ENCODE measurements around the gene PCDHA4. TPM values are rescaled to one million over a fixed set of nuclear protein-coding genes. Genes with fewer than 3 reads are reported as not detected.
"Not testable (repeated sequence)": the region's sequence is repeated elsewhere in the genome, so short reads cannot be mapped to it uniquely, and the experiment has no call there.

Gene PCDHA4
- polyA plus RNA-seq, 1 of the 3 experiments (the other 2 are of a cell fraction): 1.2 TPM

GRCh38 chr5:140794595-140795258 is 12.1 kb upstream of the PCDHA4 start, which contains the start of gene PCDHA2:
Gene PCDHA2 (plus strand): TSS chr5:140794852.
- no peak within 1 kb of the TSS for H3K9ac ChIP-seq
- H3K9me3 ChIP-seq: peaks cover 15% of the 10 kb centered on the region; the same call in 1 of the 2 replicates
- no peaks in the 10 kb centered on the region for H3K4me1 ChIP-seq (ENCODE audit: control insufficient read depth in 1 of 2, insufficient read depth in 2 of 2, low read depth in 1 of 2, low read length in 1 of 2)
- H4K20me1 ChIP-seq (ENCODE audit: insufficient read depth): no peaks in the 10 kb centered on the region
- no peak for DNase-seq
- no peaks in the 10 kb centered on the region for H3K79me2 ChIP-seq (ENCODE audit: insufficient read depth)
- WGBS (ENCODE audit: low lambda C conversion rate): 76% methylated on average over 27 of the region's 27 CpGs
- no peaks in the 10 kb centered on the region for H3K27me3 ChIP-seq (ENCODE audit: insufficient read depth)
- ChIA-PET CTCF (interaction anchor here (0.6 to 3.7 kb wide), 5 partner anchors 12 to 426 kb away, joined by 3 to 23 read pairs (median 3); partner anchors contain the start of genes PCDHA4, PCDHA5 and PCDHA8), POLR2A (no interaction called here)
- no peaks in the 10 kb centered on the region for H3K9me2 ChIP-seq
- no peaks in the 10 kb centered on the region for H3F3A ChIP-seq (replicated peaks; ENCODE audit: insufficient read depth)
- no peak within 1 kb of the TSS for H3K4me2 ChIP-seq
- TF ChIP-seq CTCF (IDR thresholded peaks at IDR 0.05) (no peak), CHD2 (IDR thresholded peaks at IDR 0.05; ENCODE audit: low read length, partially characterized antibody) (no peak), RFX5 (IDR thresholded peaks at IDR 0.05; ENCODE audit: low read length) (no peak)
- peak within 1 kb of the TSS in 1 of 2 experiments; percentile 17; a peak in 1 of 4 replicates for H3K4me3 ChIP-seq (ENCODE audit: low read depth in 2 of 2, low read length in 1 of 2)
- H3K27ac ChIP-seq (ENCODE audit: low read depth in 2 of 2, low read length in 1 of 2): no peak within 1 kb of the TSS
- no peaks in the 10 kb centered on the region for H3K36me3 ChIP-seq (replicated peaks in 1 of 2; ENCODE audit: control insufficient read depth in 1 of 2, insufficient read depth in 2 of 2, low read length in 1 of 2)
- H2AFZ ChIP-seq (ENCODE audit: low read depth): no peak within 1 kb of the TSS

- Histone ChIP-seq H3K9me2 (no peaks in the 10 kb centered on the region), H3K4me3 (ENCODE audit: low read depth in 2 of 2, low read length in 1 of 2) (peak overlapping the region in 1 of 2 experiments; percentile 16; a peak in 1 of 4 replicates), H3K36me3 (replicated peaks in 1 of 2; ENCODE audit: control insufficient read depth in 1 of 2, insufficient read depth in 2 of 2, low read length in 1 of 2) (no peaks in the 10 kb centered on the region), H3K9ac (no peak overlapping the region), H3F3A (replicated peaks; ENCODE audit: insufficient read depth) (no peaks in the 10 kb centered on the region), H4K20me1 (ENCODE audit: insufficient read depth) (no peaks in the 10 kb centered on the region), H3K27me3 (ENCODE audit: insufficient read depth) (no peaks in the 10 kb centered on the region), H3K4me1 (ENCODE audit: control insufficient read depth in 1 of 2, insufficient read depth in 2 of 2, low read depth in 1 of 2, low read length in 1 of 2) (no peaks in the 10 kb centered on the region), H3K9me3 (peaks cover 19% of the 10 kb centered on the region; the same call in 1 of the 2 replicates), H3K4me2 (no peak overlapping the region), H3K27ac (ENCODE audit: low read depth in 2 of 2, low read length in 1 of 2) (no peak overlapping the region), H3K79me2 (ENCODE audit: insufficient read depth) (no peaks in the 10 kb centered on the region), H2AFZ (ENCODE audit: low read depth) (no peak overlapping the region)
- POLR2A ChIA-PET: no interaction called here
- CTCF ChIA-PET: interaction anchor here (0.7 to 3.7 kb wide), 4 partner anchors 11 to 426 kb away, joined by 3 to 23 read pairs (median 3); partner anchors contain the start of genes PCDHA4 and PCDHA8
- no peak for DNase-seq
- no peak for TF ChIP-seq RFX5 (IDR thresholded peaks at IDR 0.05; ENCODE audit: low read length)
- TF ChIP-seq GATA2 (CRISPR knock-in tag; IDR thresholded peaks at IDR 0.05): no peak
- no peak for TF ChIP-seq POLR2AphosphoS5 (IDR thresholded peaks at IDR 0.05; ENCODE audit: low read depth, low read length)
- TF ChIP-seq SIN3A (IDR thresholded peaks at IDR 0.05; ENCODE audit: borderline replicate concordance, low read depth, low read length): no peak
- 64% methylated on average over 15 of the region's 15 CpGs for WGBS (ENCODE audit: low lambda C conversion rate)
These were observed 11.6 kb upstream of the PCDHA4 start for GRCh38 chr5:140795259-140795641.

GRCh38 chr5:140796072-140796717 is 10.7 kb upstream of the PCDHA4 start:
- H3K4me3 ChIP-seq (ENCODE audit: low read depth in 2 of 2, low read length in 1 of 2): peak overlapping the region in 1 of 2 experiments; percentile 19; a peak in 1 of 4 replicates
- H3K79me2 ChIP-seq (ENCODE audit: insufficient read depth); H2AFZ ChIP-seq (ENCODE audit: low read depth); H3F3A ChIP-seq (replicated peaks; ENCODE audit: insufficient read depth); DNase-seq; H3K9ac ChIP-seq; H3K4me2 ChIP-seq; H3K27ac ChIP-seq (ENCODE audit: low read depth in 2 of 2, low read length in 1 of 2); POLR2A ChIA-PET; H3K36me3 ChIP-seq (replicated peaks in 1 of 2; ENCODE audit: control insufficient read depth in 1 of 2, insufficient read depth in 2 of 2, low read length in 1 of 2); H3K9me2 ChIP-seq; H3K27me3 ChIP-seq (ENCODE audit: insufficient read depth); H4K20me1 ChIP-seq (ENCODE audit: insufficient read depth); H3K4me1 ChIP-seq (ENCODE audit: control insufficient read depth in 1 of 2, insufficient read depth in 2 of 2, low read depth in 1 of 2, low read length in 1 of 2): not testable (repeated sequence)
- peaks cover 19% of the 10 kb centered on the region; the same call in 1 of the 2 replicates for H3K9me3 ChIP-seq
- CTCF ChIA-PET: interaction anchor here (1.1 to 3.7 kb wide), 3 partner anchors 10 to 45 kb away, joined by 3 to 23 read pairs (median 6); partner anchors contain the start of genes PCDHA4 and PCDHA8
- 85% methylated on average over 64 of the region's 72 CpGs for WGBS (ENCODE audit: low lambda C conversion rate)

Measured in SK-N-SH (cell line).